GM19438 (cell line): ENCODE measurements around the gene CRAMP1.

Source experiments
- ATAC-seq: cut with Tn5 transposase; IDR thresholded peaks from one replicate; pipeline ENCODE4 v1.9.1; 2021; ENCODE audit warnings: low read depth; ENCODE audit not compliant: unreplicated experiment

The CRAMP1 gene

GRCh38 chr16:1655909-1656807, 44.0 kb downstream of the CRAMP1 start:
- no peak for ATAC-seq

- no peak for ATAC-seq
Measured at GRCh38 chr16:1656808-1657617, 44.9 kb downstream of the CRAMP1 start.

DNA sequence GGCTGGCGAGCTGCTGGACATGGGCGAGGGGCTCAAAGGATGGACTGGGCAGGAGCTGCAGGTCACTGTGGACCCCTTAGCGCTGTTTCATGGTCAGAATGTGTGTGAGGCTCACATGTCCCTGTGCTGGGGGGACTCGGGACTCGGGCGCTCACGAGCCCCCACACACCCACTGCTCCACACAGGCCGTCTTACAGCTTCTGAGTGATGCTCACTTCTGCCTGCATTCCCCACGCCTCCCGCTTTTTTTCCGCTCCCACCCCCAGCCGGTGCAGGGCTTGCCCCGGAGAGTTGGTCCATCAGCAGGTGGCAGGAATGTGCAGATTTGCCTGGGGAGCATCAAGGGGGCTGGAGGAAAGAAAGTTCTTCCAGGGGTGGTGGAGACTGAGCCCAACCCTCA, 45.7 kb downstream of the CRAMP1 start:
- ATAC-seq: no peak

- no peak for ATAC-seq
Measured at GRCh38 chr16:1659031-1659430, 46.9 kb downstream of the CRAMP1 start.

DNA sequence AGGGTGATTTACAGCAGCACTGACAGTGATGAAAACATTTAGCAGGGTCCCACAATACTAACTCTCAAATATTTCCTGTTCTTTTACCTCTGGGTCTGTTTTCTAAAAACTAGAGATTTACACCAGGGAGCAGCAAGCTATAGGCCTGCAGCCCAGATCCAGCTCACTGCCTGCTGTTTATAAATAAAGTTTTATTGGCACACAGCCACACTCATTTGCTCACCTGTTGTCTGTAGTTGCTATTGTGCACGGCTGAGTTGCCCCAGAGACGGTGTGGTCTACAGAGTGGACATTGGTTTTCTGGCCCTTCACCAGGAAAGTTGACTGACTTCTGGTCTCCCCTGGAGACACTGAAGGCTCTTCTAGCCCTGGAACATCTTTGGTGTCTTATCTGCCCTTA, 49.7 kb downstream of the CRAMP1 start:
- ATAC-seq: no peak

DNA sequence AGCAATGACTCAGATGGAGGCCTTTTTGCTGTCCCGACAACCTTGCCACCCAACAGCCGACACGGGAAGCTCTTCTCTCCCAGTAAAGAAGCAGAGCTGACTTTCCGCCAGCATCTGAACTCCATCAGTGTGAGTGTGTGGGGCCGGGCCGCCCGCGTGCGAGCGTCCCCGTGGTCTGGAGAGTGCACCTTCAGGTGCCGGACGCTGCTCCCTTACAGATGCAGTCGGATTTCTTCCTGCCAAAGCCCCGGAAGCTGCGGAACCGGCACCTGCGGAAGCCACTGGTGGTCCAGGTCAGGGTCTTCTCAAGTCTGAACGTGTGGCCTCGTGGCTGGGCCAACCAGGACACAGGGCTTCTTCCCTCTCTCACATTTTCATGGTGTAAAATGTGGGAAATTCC, 50.4 kb downstream of the CRAMP1 start:
- ATAC-seq: no peak

DNA sequence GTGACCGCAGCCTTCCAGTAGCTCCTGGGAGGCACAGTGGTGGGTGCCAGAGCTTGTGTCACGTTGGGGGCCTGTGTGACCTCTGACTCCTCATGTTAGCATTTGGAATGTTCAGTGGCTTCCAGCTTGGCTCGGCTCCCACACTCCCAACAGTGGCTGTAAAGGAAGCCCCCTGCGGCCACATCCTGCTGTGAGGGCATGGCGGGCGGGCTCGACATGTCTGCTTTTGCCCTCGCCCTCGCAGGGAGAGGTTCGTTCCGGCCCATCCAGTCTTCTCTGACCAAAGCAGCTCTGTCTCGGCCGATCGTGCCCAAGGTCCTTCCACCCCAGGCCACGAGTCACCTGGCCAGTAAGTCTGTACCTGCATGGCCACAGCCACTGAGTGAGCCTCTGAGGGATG, 53.7 kb downstream of the CRAMP1 start:
- no peak for ATAC-seq

- no peak for ATAC-seq
Measured at GRCh38 chr16:1666316-1666715, 54.2 kb downstream of the CRAMP1 start.

DNA sequence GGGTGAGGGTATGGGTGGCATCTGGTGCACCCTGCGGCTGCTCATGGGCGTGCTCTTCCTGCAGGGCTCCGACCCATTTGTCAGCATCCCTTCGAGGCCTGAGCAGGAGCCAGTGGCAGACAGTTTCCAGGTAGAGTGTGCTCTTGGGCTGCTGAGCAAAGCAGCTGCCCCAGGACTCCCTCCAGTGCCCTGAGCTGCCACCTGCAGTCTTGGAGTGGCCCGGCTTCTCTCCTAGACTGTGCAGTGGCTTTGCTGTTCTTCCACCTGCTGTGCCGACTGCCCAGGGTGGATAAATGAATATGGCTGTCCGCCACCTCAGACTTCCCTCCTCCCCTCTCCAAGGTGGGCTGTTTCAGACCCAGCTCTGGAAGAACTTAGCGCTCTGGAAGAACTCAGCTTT, 55.1 kb downstream of the CRAMP1 start:
- ATAC-seq: no peak

GRCh38 chr16:1667916-1668315, 55.8 kb downstream of the CRAMP1 start:
- ATAC-seq: no peak

GRCh38 chr16:1668612-1669319, 56.6 kb downstream of the CRAMP1 start:
- no peak for ATAC-seq

DNA sequence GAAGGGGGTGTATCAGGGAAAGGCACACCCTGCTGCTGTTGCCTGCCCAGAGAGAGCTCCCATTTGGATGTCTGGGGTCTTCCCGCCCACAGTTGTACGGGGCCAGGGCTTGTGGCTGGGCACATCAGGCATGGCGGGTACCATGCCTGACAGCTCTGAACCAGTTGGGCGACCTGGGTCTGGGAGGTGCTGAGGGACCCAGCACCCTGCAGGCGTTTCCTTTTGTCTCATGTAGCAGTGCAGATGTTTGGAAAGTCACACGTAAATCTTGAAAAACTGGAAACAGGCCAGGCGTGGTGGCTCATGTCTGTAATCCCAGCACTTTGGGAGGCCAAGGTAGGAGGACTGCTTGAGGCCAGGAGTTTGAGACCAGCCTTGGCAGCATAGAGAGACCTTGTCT, 57.5 kb downstream of the CRAMP1 start:
- no peak for ATAC-seq

- no peak for ATAC-seq
Measured at GRCh38 chr16:1670371-1670770, 58.2 kb downstream of the CRAMP1 start.

- ATAC-seq: no peak
Measured at GRCh38 chr16:1670866-1671265, 58.7 kb downstream of the CRAMP1 start.

GRCh38 chr16:1673424-1674151, 61.4 kb downstream of the CRAMP1 start:
- no peak for ATAC-seq

GRCh38 chr16:1674306-1674705, 62.1 kb downstream of the CRAMP1 start:
- ATAC-seq: no peak

- no peak for ATAC-seq
Measured at GRCh38 chr16:1674751-1675664, 62.8 kb downstream of the CRAMP1 start.

GRCh38 chr16:1676661-1677060, 64.5 kb downstream of the CRAMP1 start:
- no peak for ATAC-seq

- no peak for ATAC-seq
Measured at GRCh38 chr16:1677339-1677738, 65.2 kb downstream of the CRAMP1 start.
